ENCODE results near the gene SLC28A1.
"Not testable (repeated sequence)": the region's sequence is repeated elsewhere in the genome, so short reads cannot be mapped to it uniquely, and the experiment has no call there.

SLC28A1 gene

DNA sequence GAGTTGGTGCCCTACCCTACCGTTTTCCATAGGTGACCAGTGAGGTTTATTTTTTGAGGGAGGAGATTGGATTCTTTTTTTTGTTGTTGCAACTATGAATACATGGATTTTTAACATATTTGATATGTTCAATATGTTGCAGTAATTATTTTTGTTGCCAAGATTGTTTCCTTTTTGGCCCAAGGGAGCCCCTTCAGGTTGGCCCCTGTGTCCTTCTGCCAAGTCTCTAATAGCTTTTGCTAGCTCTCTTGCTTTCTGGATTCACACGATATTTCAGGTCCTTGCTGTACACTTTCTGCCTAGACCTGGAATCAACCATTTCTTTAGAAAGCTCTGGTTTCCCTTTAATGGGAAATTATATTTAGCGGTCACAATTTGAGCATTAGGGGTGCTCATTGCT lies 22.7 kb upstream of the SLC28A1 start:
- no peak for DNase-seq (ENCODE audit: low read depth in 2 of 3, low spot score in 2 of 3)

DNA sequence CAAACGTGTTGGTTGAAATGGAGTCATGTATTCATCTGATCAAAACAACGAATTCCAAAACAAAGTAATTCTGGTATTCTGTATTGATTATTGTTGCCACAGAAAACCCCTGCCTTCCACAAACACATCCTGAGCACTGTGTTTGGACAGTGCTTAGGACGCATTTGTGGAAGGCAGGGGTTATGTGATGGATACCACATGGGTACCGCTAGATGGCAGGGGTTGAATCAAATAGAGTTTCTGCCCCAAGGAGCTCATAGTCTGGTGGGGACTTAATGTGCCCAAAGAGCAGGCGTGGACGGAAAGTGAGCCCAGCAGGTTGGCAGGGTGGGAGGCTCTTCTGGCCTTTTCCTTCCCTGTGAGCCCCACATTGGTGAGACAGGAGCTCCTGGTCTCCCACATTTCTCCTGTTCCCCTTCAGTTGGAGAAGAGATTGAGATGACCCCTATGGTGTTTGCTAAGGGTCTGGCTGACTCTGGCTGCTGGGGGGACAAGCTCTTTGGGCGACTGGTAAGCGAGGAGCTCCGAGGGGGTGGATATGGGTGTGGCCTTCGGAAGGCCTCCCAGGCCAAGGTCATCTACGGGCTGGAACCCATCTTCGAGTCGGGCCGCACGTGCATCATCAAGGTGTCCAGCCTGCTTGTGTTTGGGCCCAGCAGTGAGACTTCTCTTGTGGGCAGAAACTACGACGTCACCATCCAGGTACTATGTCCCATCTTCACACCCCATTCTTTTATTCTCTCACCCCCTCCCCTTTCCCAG lies 22.1 kb upstream of the SLC28A1 start:
- no peak for DNase-seq (ENCODE audit: low read depth in 2 of 3, low spot score in 2 of 3)

DNA sequence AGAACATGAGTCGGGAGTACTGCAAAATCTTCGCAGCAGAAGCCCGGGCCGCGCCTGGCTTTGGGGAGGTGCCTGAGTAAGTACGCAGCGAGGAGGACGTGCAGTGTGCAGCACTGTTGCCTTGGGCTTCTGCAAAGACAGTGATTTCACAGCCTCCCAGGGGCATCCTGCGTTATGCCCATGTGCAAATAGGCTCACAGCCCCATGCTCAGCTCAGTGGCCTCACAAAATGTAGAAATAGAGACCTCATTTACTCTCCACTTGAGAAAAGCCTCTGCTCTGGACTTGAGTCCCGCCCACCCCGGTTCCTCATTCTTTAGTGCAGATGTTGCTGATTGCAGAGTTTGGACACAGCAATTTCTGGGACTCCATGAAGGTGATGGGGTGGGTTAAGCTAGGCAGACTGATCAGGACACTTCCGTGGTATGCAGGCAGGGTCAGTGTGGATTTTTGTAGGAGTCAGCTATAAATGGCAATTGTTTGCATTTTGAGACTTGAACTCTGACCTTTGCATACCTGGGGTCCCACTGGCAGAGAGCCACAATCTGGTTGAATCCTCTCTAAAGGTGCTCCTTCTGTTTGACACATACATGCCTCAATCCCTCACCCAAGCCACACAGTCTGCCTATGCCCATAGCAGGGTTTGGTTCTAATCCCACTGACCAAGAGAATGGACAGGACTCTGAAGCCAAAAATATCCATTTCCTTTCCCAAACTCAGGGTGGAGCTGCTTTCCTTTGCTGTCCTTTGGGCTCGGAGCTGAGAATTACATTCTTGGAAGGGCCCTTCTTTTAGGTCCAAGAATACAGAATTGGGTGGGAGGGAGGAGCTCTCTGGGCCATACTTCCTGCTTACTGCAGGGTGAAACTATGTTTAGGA lies 20.7 kb upstream of the SLC28A1 start:
- DNase-seq (ENCODE audit: low read depth in 2 of 3, low spot score in 2 of 3) = no peak

DNA sequence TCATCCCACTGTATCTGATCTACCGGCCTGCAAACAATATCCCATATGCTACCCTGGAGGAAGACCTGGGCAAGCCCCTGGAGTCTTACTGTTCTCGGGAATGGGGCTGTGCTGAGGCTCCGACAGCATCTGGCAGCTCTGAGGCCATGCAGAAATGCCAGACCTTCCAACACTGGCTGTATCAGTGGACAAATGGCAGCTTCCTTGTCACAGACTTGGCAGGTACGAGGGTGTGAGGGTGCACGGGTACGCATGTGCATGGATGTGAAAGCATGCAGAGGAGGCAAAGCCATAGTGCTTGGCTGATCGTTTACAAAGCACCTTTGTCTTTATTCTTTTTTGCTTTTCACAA lies 20.0 kb upstream of the SLC28A1 start:
- no peak for DNase-seq (ENCODE audit: low read depth in 2 of 3, low spot score in 2 of 3)

DNA sequence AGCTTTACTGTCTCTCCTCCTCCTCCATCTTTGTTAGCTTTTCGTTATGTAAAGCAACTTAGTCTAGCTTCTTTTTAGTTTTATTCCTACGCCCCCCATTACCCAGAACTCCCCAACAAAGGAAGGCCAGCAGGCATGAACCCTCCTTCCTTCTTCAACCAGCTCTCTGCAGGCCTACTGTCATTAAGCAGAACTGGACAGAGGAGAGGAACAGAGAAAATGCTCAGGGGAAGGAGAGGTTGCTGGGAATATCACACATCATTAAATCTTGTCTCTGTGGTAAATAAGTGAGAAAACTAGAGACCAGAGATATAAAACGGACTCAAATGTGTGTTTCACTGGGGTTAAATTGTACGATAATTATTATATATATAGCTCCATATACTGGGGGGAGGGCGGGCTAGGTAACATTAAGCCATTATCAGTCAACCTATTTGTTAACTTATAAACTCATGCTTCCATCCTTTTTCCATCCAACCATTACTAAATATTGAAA lies 19.3 kb upstream of the SLC28A1 start:
- no peak for DNase-seq (ENCODE audit: low read depth in 2 of 3, low spot score in 2 of 3)

DNA sequence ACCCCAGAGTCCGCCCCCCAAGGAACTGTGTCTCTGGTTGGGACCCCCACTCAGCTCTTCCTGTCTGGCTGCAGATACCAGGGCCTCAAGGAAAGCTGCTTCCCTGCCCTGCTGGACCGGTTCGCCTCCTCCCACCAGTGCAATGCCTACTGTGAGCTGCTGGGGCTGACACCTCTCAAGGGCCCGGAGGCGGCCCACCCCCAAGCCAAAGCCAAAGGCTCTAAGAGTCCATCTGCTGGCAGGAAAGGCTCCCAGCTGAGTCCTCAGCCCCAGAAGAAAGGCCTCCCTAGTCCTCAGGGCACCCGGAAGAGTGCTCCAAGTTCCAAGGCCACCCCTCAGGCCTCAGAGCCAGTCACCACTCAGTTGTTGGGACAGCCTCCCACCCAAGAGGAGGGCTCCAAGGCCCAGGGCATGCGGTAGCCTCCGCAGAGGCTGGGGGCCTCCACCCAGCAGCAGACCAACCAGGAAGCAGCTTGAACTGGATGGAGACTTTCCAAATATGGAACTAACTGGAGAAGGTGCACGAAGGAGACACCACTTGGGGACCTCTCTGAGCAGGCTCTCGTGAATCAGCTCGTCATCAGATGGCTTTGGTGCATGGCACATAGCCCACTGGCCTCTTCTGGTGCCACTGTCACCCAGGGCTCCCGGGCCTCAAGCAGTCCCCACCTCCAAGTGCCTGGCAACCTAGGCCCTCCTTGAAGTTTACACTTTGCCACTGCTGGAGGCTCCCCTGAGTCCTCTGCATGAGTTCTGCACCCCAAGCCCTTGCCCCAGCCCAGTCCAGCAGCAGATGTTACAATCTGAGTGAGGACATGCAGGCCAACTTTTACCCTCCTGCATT lies 16.2 kb upstream of the SLC28A1 start:
- no peak for DNase-seq (ENCODE audit: low read depth in 2 of 3, low spot score in 2 of 3)

DNA sequence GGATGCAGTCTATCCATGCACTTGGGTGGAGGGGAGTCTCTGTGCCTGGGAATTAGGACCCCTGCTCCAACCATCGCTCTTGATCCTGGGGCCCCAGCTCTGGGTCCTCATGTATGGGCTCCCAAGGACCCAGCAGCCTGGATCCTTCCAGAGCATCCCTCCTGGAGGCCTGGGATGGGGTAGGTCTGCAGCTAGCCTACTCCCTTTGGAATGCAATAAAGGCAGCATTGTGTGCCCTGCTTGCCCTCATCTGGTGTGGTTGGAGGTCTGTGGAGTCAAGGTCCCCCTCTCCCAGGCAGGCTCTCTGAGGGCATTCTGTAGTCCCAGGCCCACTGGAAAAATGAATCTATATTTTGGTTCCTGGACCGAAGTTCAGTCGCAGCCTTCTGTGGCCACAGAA lies 15.0 kb upstream of the SLC28A1 start:
- DNase-seq (ENCODE audit: low read depth in 2 of 3, low spot score in 2 of 3) = no peak

DNA sequence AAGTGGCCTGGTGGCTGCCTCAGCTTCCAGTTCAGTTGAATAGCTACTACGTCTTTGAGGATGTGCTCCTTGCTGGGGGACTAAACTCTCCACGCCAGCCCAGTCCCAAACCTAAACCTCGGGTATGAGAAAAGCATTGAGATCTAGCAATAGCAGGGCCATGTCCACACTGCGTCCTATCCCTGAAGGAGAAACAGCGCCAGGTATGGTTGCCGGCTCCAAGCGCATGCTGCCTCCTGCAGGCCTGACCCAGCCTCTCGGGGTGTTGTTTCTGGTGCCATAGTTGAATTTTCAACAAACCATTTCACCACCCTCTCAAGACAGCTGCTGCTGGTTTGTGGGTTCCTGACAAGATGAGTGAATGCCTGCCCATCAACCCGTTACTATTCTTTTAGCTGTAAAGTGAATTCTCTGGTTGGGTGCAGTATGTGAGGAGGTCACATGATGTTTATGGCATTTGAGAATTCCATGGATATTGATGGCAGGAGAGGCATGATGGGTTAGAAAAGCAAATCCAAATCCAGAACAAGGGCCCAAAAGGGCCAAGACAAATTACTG lies 13.0 kb upstream of the SLC28A1 start:
- no peak for DNase-seq (ENCODE audit: low read depth in 2 of 3, low spot score in 2 of 3)

DNA sequence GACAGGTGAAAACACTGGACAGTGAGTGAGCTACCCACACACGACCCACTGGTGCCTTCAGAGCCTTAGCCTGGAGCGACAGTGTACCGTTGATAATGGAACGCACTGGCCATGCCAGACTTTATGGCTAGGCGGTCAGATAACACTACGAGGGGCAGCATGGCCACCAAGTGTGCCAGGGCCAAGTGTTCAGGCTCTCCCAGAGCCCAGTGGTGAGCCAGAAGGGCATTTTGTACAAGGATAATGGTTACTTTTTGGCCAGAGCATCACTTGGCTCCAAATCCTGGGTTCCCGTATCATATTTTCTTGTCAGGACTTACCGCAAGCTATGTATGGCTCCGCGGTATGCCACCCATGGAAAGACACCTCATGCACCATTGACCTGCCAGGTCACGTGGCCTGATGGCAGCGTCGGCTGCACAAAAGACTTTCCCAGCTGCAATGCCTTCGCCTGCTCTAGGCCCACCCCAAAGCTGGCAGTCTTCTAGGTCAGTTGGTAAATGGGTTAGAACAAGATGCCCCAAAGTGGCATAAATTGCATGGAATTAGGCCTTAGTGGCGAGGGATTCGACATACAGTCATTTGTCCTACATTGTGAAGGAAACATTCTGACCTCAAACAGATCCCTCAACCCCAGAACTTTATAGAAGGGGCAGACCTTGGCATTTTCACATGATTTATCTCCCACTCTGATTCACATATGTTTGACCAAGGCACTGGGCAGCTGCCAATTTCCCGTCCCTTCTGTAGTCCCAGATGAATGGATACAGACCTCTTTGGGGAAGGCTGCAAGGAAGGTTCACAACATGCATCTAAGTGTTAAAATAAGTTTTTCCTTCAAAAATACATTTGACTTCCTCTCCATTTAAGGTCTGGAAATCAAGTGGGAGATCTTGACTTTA lies 12.2 kb upstream of the SLC28A1 start:
- DNase-seq (ENCODE audit: low read depth in 2 of 3, low spot score in 2 of 3) = no peak

DNA sequence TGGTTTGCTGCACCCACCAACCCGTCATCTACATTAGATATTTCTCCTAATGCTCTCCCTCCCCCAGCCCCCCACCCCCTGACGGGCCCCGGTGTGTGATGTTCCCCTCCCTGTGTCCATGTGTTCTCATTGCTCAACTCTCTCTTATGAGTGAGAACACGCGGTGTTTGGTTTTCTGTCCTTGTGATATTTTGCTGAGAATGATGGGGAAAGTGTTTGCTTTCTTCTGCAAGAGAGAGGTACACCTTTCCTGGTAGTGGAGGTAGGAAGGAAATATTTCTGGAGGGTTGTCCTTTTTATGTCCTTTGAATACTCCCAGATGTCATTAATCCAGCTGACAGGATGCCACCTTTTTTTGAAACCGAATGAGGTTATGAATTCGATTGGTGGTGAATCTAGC lies 10.5 kb upstream of the SLC28A1 start:
- no peak for DNase-seq (ENCODE audit: low read depth in 2 of 3, low spot score in 2 of 3)

DNA sequence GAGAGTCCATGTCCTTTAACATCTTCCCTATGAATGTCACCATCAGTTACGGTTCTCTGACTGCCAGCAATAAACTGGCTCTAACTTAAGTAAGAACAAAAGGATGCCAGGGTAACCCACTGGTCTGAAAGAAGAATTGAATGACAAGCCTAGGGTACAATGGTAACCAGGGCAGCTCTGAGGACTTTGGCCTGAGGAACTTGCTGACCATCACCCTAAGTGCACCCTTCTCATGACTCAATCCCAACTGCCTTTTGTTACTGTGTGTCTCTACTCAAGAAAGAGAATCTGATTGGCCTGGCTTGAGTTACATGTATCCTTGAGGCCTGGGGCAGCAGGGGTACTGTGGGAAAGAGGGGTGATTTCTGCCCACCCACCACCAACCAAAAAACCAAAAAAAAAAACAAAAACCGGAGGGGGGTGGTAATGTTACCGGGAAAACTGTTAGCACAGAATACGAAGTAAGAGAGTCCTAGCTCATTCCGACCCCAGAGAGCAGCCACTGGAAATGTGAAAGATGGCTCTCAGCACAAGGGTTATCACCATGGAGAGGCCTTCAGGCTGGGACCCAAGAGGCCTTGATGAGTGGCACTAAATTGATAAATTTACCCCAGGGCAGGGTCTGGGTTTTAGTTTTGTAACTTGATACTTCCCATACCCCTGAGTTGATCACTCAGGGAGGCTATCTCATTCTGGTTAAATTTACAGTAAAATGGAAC lies 9.3 kb upstream of the SLC28A1 start:
- no peak for DNase-seq (ENCODE audit: low read depth in 2 of 3, low spot score in 2 of 3)

DNA sequence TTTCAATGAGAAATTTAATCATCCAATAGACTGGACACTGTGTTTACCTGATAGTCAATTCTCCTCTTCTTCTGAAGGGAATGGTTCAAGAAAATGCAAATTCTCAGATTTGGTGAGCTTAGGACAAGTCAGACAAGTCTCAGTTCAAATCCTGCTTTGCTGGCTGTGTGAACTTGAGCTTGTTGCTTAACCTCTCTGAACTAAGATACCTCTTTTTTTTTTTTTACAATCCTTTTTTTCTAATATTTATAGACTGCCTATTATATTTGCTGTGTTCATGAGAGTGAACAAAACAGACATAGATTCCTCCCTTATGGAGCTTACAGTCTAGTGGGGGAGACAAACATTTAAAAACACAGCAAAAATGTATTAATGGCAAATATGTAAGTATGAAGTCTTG lies 8.2 kb upstream of the SLC28A1 start:
- no peak for DNase-seq (ENCODE audit: low read depth in 2 of 3, low spot score in 2 of 3)

DNA sequence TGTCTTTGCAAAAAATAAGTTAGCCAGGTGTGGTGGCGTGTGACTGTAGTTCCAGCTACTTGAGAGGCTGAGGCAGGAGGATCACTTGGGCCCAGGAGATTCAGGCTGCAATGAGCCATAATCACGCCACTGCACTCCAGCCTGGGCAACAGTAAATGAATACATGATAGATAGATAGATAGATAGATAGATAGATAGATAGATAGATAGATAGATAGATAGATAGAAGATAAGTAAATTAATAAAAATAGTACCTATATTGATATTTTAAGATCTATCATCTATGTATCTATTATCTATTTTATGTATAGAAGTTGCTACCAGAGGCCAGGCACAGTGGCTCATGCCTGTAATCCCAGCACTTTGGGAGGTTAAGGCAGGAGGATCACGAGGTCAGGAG lies 6.8 kb upstream of the SLC28A1 start:
- DNase-seq (ENCODE audit: low read depth in 2 of 3, low spot score in 2 of 3) = not testable (repeated sequence)

DNA sequence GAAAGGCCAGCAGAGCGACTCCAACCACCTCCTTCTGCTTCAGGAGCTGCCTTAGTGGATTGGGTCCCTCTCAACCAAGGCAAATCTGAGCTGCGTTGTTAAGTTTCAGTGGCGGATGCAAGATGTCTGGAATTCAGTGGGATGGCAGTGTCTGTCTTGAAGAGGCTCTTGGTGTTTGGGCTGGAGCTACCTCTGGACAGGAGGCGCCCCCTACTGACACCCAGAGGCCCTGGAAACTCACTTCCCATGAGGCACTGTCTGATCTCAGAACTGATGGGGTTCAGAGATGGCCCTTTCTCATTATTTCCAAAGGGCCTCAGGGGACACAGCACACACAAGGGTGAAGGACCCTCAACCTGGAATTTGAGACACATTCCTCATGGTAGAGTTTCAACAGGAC lies 6.0 kb upstream of the SLC28A1 start:
- DNase-seq (ENCODE audit: low read depth in 2 of 3, low spot score in 2 of 3) = peak in 2 of 3 experiments; percentile 13 to 45

DNA sequence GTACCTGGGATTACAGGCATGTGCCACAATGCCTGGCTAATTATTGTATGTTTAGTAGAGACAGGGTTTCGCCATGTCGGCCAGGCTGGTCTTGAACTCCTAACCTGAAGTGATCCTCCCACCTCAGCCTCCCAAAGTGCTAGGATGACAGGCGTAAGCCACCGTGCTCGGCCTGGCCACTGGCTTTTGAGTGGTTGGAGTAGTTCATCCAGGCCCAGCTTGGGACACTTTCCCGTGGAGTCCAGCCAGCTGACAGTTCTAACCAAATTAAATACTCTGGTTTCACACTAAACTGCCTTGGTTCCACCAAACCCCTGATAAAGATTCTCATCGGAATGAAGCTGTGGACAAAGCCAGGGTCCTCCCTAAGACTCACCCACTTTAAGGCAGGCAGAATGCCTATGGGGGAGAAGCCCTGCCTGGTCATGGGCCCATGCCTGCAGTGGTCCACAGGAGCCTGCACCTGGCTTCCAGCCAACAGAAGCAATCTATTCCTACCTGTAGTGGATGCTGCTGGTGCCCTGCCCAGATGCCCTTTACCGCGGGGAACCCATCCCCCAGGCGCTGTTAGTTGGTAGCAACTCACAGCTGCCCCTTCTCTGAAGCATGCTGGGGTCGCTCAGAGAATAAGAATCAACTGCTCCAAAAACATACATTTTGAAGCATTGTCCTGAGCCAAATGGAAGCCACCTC lies 5.2 kb upstream of the SLC28A1 start:
- no peak for DNase-seq (ENCODE audit: low read depth in 2 of 3, low spot score in 2 of 3)

DNA sequence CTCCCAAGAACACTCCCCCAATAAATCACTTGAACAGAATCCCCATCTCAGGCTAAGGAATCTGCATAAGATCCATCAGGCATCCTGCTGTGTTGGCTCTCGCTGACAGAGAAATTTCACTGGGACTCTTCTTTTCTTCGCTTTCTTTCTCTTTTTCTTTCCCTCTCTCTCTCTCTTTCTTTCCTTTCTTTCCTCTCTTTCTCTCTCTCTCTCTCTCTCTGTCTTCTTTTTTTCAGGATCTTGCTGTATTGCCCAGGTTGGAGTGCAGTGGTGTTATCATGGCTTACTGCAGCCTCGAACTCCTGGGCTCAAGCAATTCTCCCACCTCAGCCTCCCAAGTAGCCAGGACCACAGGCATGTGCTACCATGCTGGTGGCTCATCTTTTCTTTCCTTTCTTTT lies 4.5 kb upstream of the SLC28A1 start:
- no peak for DNase-seq (ENCODE audit: low read depth in 2 of 3, low spot score in 2 of 3)

DNA sequence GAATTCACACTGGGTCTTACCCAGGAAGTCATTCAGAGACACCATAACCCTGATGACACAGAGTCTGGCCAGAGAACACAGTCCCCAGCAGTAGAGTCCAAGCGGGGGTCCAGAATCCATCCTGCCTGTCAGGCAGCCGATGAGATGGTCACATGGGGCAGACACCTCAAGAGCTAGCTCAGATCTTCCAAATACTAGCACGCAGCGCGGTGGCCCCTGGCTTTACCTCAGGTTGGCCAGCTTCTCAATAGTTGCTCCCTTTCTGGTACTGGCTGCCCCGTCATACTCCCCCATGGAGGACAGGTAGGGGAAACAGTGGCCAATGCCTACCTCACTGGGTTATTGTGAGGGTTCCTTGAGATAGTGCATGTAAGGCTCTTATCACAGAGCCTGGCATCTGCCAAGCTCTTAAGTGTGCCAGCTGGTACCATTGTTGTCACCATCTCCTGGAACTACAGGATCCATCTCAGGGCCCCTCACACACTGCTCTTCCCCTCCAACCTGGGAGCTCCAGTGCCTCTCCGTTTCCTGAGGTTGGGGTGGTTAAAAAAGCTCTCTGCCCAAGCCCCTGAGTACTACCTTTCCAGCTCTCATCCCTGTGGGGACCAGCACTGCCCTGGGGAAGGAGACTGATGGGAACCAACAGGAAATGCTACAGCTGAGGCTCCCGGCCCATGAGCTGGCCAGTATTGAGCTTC lies 3.5 kb upstream of the SLC28A1 start:
- DNase-seq (ENCODE audit: low read depth in 2 of 3, low spot score in 2 of 3) = no peak

DNA sequence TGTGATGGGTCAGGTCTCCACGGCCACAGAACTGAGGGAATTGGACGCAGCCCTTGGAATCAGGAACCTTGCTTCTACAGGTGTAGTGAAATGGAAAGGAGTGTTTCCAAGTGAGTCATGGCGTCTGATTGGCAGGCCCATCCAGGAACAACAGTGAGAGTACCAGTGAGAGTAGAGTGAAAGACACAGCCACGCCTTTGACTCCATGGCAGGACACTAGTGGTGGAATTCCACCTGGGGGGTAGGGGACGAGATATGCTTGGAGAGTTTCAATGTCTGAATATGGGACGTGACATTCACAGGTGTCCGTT lies 3.0 kb upstream of the SLC28A1 start:
- no peak for DNase-seq (ENCODE audit: low read depth in 2 of 3, low spot score in 2 of 3)

DNA sequence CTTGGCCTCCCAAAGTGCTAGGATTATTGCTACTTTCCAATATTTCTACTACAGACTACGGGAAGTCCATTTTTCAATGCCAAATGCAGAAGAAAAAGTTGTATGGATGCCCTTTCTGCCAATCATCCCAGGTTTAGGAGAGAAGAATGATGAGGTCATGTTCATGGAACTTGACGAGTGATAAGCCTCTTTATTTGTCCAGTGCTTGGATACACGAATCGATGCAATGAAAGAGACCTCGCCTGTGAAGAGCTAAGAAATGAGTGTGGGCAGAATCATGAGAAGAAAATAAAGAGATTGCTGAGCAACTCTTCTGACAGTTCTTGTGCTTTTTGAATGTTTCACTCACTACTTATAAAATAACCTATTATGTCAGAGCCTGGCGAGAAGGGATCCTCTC lies 996 bp upstream of the SLC28A1 start:
- DNase-seq (ENCODE audit: low read depth in 2 of 3, low spot score in 2 of 3) = no peak
